SK-N-SH (cell line): ENCODE measurements around the gene ARHGAP26. TPM values are rescaled to one million over a fixed set of nuclear protein-coding genes. Genes with fewer than 3 reads are reported as not detected.

ENCODE experiments used
- CTCF ChIA-PET: fragments of 300-600, 350-600 bp; formaldehyde crosslinking; extraction: SDS; loops from one replicate; lab custom pipeline; 2021; lab: Yijun Ruan, JAX
- POLR2A ChIA-PET: fragments of 350-600 bp; sonication (Branson Sonifier 250); formaldehyde crosslinking; extraction: SDS; loops from one replicate; lab custom pipeline; 2020; ENCODE audit warnings: antibody characterized with exemption, inconsistent platforms; lab: Yijun Ruan, JAX
- DNase-seq: peaks from one replicate; pipeline ENCODE4 v3.0.0; 2012
- H2AFZ ChIP-seq: fragments of 200-600 bp; sonication (generic); 2 replicates; pipeline ENCODE4 v1.8.1; 2016; ENCODE audit warnings: antibody characterized with exemption, mild to moderate bottlenecking, low read depth
- H3F3A ChIP-seq: fragments of 200-600 bp; sonication (generic); replicated peaks from 2 replicates; pipeline ENCODE3; 2016; ENCODE audit warnings: antibody characterized with exemption, mild to moderate bottlenecking; ENCODE audit not compliant: insufficient read depth
- H3K27ac ChIP-seq, 2 experiments: fragments of 200-500 bp in 1 of 2; fragments of 200-600 bp in 1 of 2; sonication (Bioruptor generic) in 1 of 2; sonication (generic), shearing (Covaris generic) in 1 of 2; 2 replicates each; pipeline versions ENCODE4 v1.5.1 to v1.6.1; 2014 to 2016; ENCODE audit warnings: low read depth in 2 of 2, inconsistent platforms in 1 of 2, low read length in 1 of 2, mild to moderate bottlenecking in 1 of 2, mixed read lengths in 1 of 2
- H3K27me3 ChIP-seq: fragments of 200-600 bp; sonication (generic), shearing (Covaris generic); 2 replicates; pipeline ENCODE4 v1.6.1; 2016; ENCODE audit warnings: mixed run types; ENCODE audit not compliant: insufficient read depth
- H3K36me3 ChIP-seq, 2 experiments: fragments of 200-500 bp in 1 of 2; fragments of 200-600 bp in 1 of 2; sonication (Bioruptor generic) in 1 of 2; sonication (generic) in 1 of 2; replicated peaks in 1 of 2; 2 replicates each; pipeline versions ENCODE3 to v1.5.1; 2014 to 2016; ENCODE audit warnings: low read length in 1 of 2, mild to moderate bottlenecking in 1 of 2; ENCODE audit not compliant: insufficient read depth in 2 of 2, control insufficient read depth in 1 of 2
- H3K4me1 ChIP-seq, 2 experiments: fragments of 200-500 bp in 1 of 2; fragments of 200-600 bp in 1 of 2; sonication (Bioruptor generic) in 1 of 2; sonication (generic), shearing (Covaris generic) in 1 of 2; 2 replicates each; pipeline versions ENCODE4 v1.5.1 to v1.6.1; 2014 to 2016; ENCODE audit warnings: low read depth in 1 of 2, low read length in 1 of 2, mixed run types in 1 of 2; ENCODE audit not compliant: insufficient read depth in 2 of 2, control insufficient read depth in 1 of 2
- H3K4me2 ChIP-seq: fragments of 200-600 bp; sonication (generic), shearing (Covaris generic); 2 replicates; pipeline ENCODE4 v1.6.1; 2017; ENCODE audit warnings: mixed run types
- H3K4me3 ChIP-seq, 2 experiments: fragments of 200-500 bp in 1 of 2; fragments of 200-600 bp in 1 of 2; sonication (Bioruptor generic) in 1 of 2; sonication (generic), shearing (Covaris generic) in 1 of 2; 2 replicates each; pipeline versions ENCODE4 v1.5.1 to v1.8.1; 2014 to 2016; ENCODE audit warnings: low read depth in 2 of 2, inconsistent platforms in 1 of 2, low read length in 1 of 2, mild to moderate bottlenecking in 1 of 2, mixed read lengths in 1 of 2, moderate library complexity in 1 of 2
- H3K79me2 ChIP-seq: fragments of 200-600 bp; sonication (generic); 2 replicates; pipeline ENCODE4 v1.8.1; 2017; ENCODE audit warnings: mild to moderate bottlenecking; ENCODE audit not compliant: insufficient read depth
- H3K9ac ChIP-seq: fragments of 200-600 bp; sonication (generic); 2 replicates; pipeline ENCODE4 v1.6.1; 2017; ENCODE audit warnings: mixed run types
- H3K9me2 ChIP-seq: fragments of 200-600 bp; sonication (generic); 2 replicates; pipeline ENCODE4 v1.6.1; 2017; ENCODE audit warnings: mixed run types
- H3K9me3 ChIP-seq: fragments of 200-600 bp; sonication (generic); 2 replicates; pipeline ENCODE4 v1.6.1; 2017; ENCODE audit warnings: mixed run types, mild to moderate bottlenecking, moderate library complexity
- H4K20me1 ChIP-seq: fragments of 200-600 bp; sonication (generic); 2 replicates; pipeline ENCODE4 v1.6.1; 2017; ENCODE audit warnings: mild to moderate bottlenecking, mixed run types; ENCODE audit not compliant: insufficient read depth
- CHD2 ChIP-seq: fragments of 150-350 bp; IDR thresholded peaks from 2 replicates; pipeline ENCODE4 v1.6.1; 2018; ENCODE audit warnings: low read length; ENCODE audit not compliant: partially characterized antibody
- FOSL2 ChIP-seq: IDR thresholded peaks from 2 replicates; pipeline ENCODE4 v1.4.0; 2012; ENCODE audit warnings: low read depth, mild to moderate bottlenecking, moderate library complexity, borderline replicate concordance
- FOXJ3 ChIP-seq: sonication (generic); formaldehyde crosslinking; IDR thresholded peaks from 2 replicates; pipeline ENCODE4 v1.5.1; 2020; ENCODE audit warnings: mild to moderate bottlenecking, missing genetic modification reagents
- JUND ChIP-seq: IDR thresholded peaks from 2 replicates; pipeline ENCODE4 v1.4.0; 2012
- MXI1 ChIP-seq: IDR thresholded peaks from 2 replicates; pipeline ENCODE4 v1.6.1; 2012; ENCODE audit warnings: mild to moderate bottlenecking, low read depth, low read length, improper control_type of control experiment
- NFIC ChIP-seq: IDR thresholded peaks from 2 replicates; pipeline ENCODE4 v1.4.0; 2012; ENCODE audit warnings: borderline replicate concordance
- RFX5 ChIP-seq: IDR thresholded peaks from 2 replicates; pipeline ENCODE4 v1.6.1; 2012; ENCODE audit warnings: mild to moderate bottlenecking, improper control_type of control experiment, low read length
- RXRA ChIP-seq: IDR thresholded peaks from 2 replicates; pipeline ENCODE4 v1.4.0; 2012; ENCODE audit warnings: low read depth, mild to moderate bottlenecking, borderline replicate concordance
- SIN3A ChIP-seq: IDR thresholded peaks from 2 replicates; pipeline ENCODE4 v1.6.1; 2012; ENCODE audit warnings: low read depth, mild to moderate bottlenecking, low read length, moderate library complexity, borderline replicate concordance
- TAF1 ChIP-seq: IDR thresholded peaks from 2 replicates; pipeline ENCODE4 v1.6.1; 2012; ENCODE audit warnings: low read depth, mild to moderate bottlenecking, low read length, moderate library complexity, borderline replicate concordance
- TCF12 ChIP-seq: IDR thresholded peaks from 2 replicates; pipeline ENCODE4 v1.4.0; 2012
- WGBS: methylation state at CpG from one replicate; pipeline ENCODE4 v1.1.6; 2017; ENCODE audit warnings: low lambda C conversion rate; 5-methylcytosine and 5-hydroxymethylcytosine counted together
- polyA plus RNA-seq, 3 experiments: library from polyadenylated mRNA; depleted of rRNA; stranded (reverse); fragments of >200 nt; gene quantifications; 2 replicates each; pipeline ENCODE4 v1.2.3, GENCODE V29; 2012
- TF ChIP-seq, protein P1 (sequence below): IDR thresholded peaks from 2 replicates; pipeline ENCODE4 v1.4.0; 2012; ENCODE audit warnings: low read depth, borderline replicate concordance
- TF ChIP-seq, protein P2 (sequence below): IDR thresholded peaks from 2 replicates; pipeline ENCODE4; 2012
- TF ChIP-seq, protein P3 (sequence below): fragments of 150-350 bp; IDR thresholded peaks from 2 replicates; pipeline ENCODE4 v1.6.1; 2016; ENCODE audit warnings: mild to moderate bottlenecking, low read depth, low read length
- TF ChIP-seq, protein P4 (sequence below): fragments of 200-600 bp; sonication (generic); IDR thresholded peaks from 2 replicates; pipeline ENCODE4 v1.6.1; 2017; ENCODE audit warnings: antibody characterized with exemption, mild to moderate bottlenecking, moderate library complexity

ARHGAP26 gene
- polyA plus RNA-seq, 1 of the 3 experiments (the other 2 are of a cell fraction) = 6.1 TPM

DNA sequence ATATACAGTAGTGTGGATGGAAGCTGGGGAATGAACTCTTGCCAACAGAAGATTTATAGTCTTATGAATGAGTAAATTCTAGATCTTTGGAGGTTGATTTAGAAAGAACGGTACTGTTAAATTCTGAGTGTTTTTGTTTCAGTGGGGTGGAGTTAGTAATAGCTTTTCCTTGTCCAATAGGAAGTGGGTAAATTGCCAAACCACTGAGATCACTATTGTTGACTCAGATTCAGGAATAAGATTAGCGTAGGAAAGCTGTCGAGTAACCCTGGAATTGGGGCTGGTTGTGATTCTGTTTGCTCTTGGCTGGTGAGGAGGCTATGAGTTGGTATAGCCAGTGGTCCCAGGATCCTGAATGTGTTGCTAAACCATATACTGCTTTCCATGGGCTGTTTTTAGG, 155.6 kb downstream of the ARHGAP26 start:
- Histone ChIP-seq H3K4me3 (no peak overlapping the region), H2AFZ (no peak overlapping the region; the same call in 1 of the 2 replicates), H3K4me1 (peaks cover 3 to 15% of the 10 kb centered on the region in 2 experiments), H3K36me3 (peaks cover 0 to 20% of the 10 kb centered on the region in 2 experiments), H3K27me3 (no peaks in the 10 kb centered on the region), H3K27ac (peak overlapping the region in 1 of 2 experiments; percentile 48; a peak in 1 of 4 replicates), H3F3A (no peaks in the 10 kb centered on the region), H3K79me2 (no peaks in the 10 kb centered on the region), H3K9ac (no peak overlapping the region), H3K4me2 (peak overlapping the region; percentile 20), H3K9me2 (no peaks in the 10 kb centered on the region), H4K20me1 (no peaks in the 10 kb centered on the region), H3K9me3 (no peaks in the 10 kb centered on the region)
- WGBS = 45% methylated on average over 3 of the region's 3 CpGs
- DNase-seq = no peak
- ChIA-PET CTCF (interaction anchor here (0.9 to 2.8 kb wide), 6 partner anchors 10 to 478 kb away, joined by 3 to 8 read pairs (median 4); partner anchors contain the start of gene NR3C1), POLR2A (no interaction called here)
- TF ChIP-seq, protein P1, sequence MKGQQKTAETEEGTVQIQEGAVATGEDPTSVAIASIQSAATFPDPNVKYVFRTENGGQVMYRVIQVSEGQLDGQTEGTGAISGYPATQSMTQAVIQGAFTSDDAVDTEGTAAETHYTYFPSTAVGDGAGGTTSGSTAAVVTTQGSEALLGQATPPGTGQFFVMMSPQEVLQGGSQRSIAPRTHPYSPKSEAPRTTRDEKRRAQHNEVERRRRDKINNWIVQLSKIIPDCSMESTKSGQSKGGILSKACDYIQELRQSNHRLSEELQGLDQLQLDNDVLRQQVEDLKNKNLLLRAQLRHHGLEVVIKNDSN = no peak
- TF ChIP-seq NFIC = peak; percentile 66; the same call in 1 of the 2 replicates
- TF ChIP-seq CHD2 = no peak
- TF ChIP-seq SIN3A = no peak
- TF ChIP-seq MXI1 = no peak
- TF ChIP-seq FOSL2 = no peak
- no peak for TF ChIP-seq RXRA
- TF ChIP-seq, protein P2, sequence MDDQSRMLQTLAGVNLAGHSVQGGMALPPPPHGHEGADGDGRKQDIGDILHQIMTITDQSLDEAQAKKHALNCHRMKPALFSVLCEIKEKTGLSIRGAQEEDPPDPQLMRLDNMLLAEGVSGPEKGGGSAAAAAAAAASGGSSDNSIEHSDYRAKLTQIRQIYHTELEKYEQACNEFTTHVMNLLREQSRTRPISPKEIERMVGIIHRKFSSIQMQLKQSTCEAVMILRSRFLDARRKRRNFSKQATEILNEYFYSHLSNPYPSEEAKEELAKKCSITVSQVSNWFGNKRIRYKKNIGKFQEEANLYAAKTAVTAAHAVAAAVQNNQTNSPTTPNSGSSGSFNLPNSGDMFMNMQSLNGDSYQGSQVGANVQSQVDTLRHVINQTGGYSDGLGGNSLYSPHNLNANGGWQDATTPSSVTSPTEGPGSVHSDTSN = peak; percentile 15; the same call in 1 of the 2 replicates
- peak; percentile 43; the same call in 1 of the 2 replicates for TF ChIP-seq TCF12
- TF ChIP-seq TAF1 = no peak
- no peak for TF ChIP-seq FOXJ3 (CRISPR knock-in tag)
- no peak for TF ChIP-seq RFX5
- peak; percentile 25; the same call in 1 of the 2 replicates for TF ChIP-seq JUND
- TF ChIP-seq, protein P3, sequence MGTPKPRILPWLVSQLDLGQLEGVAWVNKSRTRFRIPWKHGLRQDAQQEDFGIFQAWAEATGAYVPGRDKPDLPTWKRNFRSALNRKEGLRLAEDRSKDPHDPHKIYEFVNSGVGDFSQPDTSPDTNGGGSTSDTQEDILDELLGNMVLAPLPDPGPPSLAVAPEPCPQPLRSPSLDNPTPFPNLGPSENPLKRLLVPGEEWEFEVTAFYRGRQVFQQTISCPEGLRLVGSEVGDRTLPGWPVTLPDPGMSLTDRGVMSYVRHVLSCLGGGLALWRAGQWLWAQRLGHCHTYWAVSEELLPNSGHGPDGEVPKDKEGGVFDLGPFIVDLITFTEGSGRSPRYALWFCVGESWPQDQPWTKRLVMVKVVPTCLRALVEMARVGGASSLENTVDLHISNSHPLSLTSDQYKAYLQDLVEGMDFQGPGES = no peak
- TF ChIP-seq, protein P4, sequence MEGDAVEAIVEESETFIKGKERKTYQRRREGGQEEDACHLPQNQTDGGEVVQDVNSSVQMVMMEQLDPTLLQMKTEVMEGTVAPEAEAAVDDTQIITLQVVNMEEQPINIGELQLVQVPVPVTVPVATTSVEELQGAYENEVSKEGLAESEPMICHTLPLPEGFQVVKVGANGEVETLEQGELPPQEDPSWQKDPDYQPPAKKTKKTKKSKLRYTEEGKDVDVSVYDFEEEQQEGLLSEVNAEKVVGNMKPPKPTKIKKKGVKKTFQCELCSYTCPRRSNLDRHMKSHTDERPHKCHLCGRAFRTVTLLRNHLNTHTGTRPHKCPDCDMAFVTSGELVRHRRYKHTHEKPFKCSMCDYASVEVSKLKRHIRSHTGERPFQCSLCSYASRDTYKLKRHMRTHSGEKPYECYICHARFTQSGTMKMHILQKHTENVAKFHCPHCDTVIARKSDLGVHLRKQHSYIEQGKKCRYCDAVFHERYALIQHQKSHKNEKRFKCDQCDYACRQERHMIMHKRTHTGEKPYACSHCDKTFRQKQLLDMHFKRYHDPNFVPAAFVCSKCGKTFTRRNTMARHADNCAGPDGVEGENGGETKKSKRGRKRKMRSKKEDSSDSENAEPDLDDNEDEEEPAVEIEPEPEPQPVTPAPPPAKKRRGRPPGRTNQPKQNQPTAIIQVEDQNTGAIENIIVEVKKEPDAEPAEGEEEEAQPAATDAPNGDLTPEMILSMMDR = no peak
